Osteoblast (primary cell): ENCODE results near the gene FBL. TPM values are rescaled to one million over a fixed set of nuclear protein-coding genes. Genes with fewer than 3 reads are reported as not detected.

Experiments
- DNase-seq: peaks from one replicate; pipeline ENCODE4 v3.0.0; 2011; ENCODE audit warnings: low spot score, mixed read lengths; ENCODE audit not compliant: insufficient read length; ENCODE audit errors: missing footprints
- H2AFZ ChIP-seq: 2 replicates; pipeline ENCODE4 v1.6.0; 2011; ENCODE audit warnings: mild to moderate bottlenecking, low read length
- H3K27ac ChIP-seq: 2 replicates; pipeline ENCODE4 v1.5.1; 2011; ENCODE audit warnings: mild to moderate bottlenecking, low read depth, low read length, moderate library complexity
- H3K27me3 ChIP-seq: 2 replicates; pipeline ENCODE4 v1.6.0; 2012; ENCODE audit warnings: mild to moderate bottlenecking, control low read depth, inconsistent platforms, low read length, moderate library complexity; ENCODE audit not compliant: insufficient read depth
- H3K36me3 ChIP-seq: 2 replicates; pipeline ENCODE4 v1.5.1; 2011; ENCODE audit warnings: mild to moderate bottlenecking, low read length, control low read depth, moderate library complexity; ENCODE audit not compliant: insufficient read depth
- H3K4me1 ChIP-seq: 2 replicates; pipeline ENCODE4 v1.5.1; 2011; ENCODE audit warnings: mild to moderate bottlenecking, low read length, control low read depth, moderate library complexity; ENCODE audit not compliant: insufficient read depth
- H3K4me2 ChIP-seq: 2 replicates; pipeline ENCODE4 v1.6.0; 2011; ENCODE audit warnings: mild to moderate bottlenecking, low read length; ENCODE audit not compliant: insufficient read depth
- H3K4me3 ChIP-seq: fragments of 200-600 bp; sonication (generic); 3 replicates; pipeline ENCODE4 v1.5.1; 2012; ENCODE audit warnings: mild to moderate bottlenecking, low read length, inconsistent platforms; ENCODE audit not compliant: insufficient read depth
- H3K79me2 ChIP-seq: 2 replicates; pipeline ENCODE4 v1.6.0; 2012; ENCODE audit warnings: mild to moderate bottlenecking, low read length, control low read depth, inconsistent platforms; ENCODE audit not compliant: insufficient read depth
- H3K9me3 ChIP-seq: 2 replicates; pipeline ENCODE4 v1.5.1; 2011; ENCODE audit warnings: low read depth, low read length, control low read depth
- H4K20me1 ChIP-seq: 2 replicates; pipeline ENCODE4 v1.6.0; 2012; ENCODE audit warnings: mild to moderate bottlenecking, low read length, control low read depth; ENCODE audit not compliant: insufficient read depth
- total RNA-seq: library from RNA; depleted of rRNA; stranded (reverse); fragments of >200 nt; gene quantifications from 2 replicates; pipeline ENCODE4 v1.2.3, GENCODE V29; 2012
- TF ChIP-seq, protein P1 (sequence below): IDR thresholded peaks from 2 replicates; pipeline ENCODE4 v1.5.1; 2011; ENCODE audit warnings: mild to moderate bottlenecking, low read depth, low read length, moderate library complexity; ENCODE audit errors: extremely low read depth

Gene FBL
- total RNA-seq, 1 donor: 87.2 TPM

DNA sequence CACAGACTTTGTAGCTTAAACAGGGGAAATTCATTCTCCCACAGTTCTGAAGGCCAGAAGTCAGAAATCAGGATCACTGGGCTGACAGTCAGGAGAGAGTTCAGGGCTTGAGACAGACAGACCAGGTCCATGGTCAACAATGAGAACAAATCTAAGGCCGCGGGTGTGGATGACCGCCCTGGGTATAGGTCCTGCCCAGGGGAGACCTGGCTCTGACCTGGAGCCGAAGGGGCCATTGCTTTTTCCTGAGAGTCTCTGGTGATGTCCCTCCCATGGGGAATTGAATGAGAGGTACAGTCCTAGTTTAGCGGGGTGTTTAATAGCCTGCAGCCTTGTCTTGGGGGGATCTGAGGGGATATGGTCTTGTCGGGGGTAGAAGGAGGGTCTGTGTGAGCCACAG lies 25.2 kb upstream of the FBL start:
- Histone ChIP-seq H3K79me2 (no peaks in the 10 kb centered on the region), H4K20me1 (no peaks in the 10 kb centered on the region), H3K9me3 (no peaks in the 10 kb centered on the region), H3K27ac (no peak overlapping the region), H3K4me2 (no peak overlapping the region), H3K4me3 (no peak overlapping the region), H3K36me3 (no peaks in the 10 kb centered on the region), H2AFZ (no peak overlapping the region), H3K4me1 (no peaks in the 10 kb centered on the region), H3K27me3 (no peaks in the 10 kb centered on the region)
- DNase-seq: no peak
- TF ChIP-seq, protein P1, sequence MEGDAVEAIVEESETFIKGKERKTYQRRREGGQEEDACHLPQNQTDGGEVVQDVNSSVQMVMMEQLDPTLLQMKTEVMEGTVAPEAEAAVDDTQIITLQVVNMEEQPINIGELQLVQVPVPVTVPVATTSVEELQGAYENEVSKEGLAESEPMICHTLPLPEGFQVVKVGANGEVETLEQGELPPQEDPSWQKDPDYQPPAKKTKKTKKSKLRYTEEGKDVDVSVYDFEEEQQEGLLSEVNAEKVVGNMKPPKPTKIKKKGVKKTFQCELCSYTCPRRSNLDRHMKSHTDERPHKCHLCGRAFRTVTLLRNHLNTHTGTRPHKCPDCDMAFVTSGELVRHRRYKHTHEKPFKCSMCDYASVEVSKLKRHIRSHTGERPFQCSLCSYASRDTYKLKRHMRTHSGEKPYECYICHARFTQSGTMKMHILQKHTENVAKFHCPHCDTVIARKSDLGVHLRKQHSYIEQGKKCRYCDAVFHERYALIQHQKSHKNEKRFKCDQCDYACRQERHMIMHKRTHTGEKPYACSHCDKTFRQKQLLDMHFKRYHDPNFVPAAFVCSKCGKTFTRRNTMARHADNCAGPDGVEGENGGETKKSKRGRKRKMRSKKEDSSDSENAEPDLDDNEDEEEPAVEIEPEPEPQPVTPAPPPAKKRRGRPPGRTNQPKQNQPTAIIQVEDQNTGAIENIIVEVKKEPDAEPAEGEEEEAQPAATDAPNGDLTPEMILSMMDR: no peak

DNA sequence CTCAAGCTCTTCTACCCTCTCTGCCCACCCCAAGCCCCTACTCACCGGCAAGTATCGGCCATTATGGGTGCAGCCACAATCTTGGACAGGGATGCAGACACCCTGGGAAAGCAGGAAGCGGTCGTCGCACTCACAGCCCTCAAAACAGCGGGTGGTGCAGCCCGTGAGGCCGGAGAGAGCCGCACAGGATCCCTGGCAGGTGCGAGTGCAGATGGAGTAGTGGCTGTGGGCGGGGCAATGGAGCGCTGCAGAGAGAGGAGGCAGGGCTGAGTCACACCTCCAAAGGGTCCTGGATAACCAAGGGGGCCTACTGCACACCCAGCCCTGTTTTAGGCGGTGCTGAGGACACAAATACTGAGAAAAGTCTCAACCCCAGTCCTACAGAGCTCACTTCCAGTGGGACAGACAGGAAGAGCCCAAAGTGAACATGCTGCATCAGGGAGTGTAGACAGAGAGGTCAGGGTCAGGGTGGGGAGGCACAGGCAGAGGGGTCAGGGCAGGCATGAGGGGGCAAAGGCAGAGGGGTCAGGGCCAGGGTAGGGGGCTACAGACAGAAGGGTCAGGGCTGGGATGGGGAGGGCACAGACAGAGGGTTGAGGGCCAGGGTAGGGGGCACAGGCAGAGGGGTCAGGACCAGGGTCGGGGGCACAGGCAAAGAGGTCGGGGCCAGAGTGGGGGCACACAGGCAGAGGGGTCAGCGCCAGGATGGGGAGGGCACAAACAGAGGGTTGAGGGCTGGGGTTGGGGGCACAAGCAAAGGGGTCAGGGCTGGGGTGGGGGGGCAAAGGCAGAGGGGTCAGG lies 24.2 kb upstream of the FBL start:
- H3K27me3 ChIP-seq: no peaks in the 10 kb centered on the region
- TF ChIP-seq, protein P1: no peak

DNA sequence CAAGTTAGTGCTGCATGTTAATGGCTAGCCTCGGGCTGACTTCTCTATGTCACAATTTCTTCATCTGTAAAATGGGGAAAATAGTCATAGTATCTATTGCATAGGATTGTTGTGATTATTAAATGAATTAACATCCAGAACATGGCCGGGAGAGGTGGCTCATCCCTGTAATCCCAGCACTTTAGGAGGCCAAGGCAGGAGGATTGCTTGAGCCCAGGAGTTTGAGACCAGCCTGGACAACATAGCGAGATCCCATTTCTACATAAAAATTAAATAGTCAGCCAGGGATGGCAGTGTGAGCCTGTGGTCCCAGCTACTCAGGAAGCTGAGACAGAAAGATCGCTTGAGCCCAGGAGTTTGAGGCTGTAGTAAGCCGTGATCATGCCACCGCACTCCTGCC lies 21.8 kb upstream of the FBL start:
- no peaks in the 10 kb centered on the region for H3K27me3 ChIP-seq
- no peak for DNase-seq
- H4K20me1 ChIP-seq: no peaks in the 10 kb centered on the region
- no peak overlapping the region for H3K27ac ChIP-seq
- H3K9me3 ChIP-seq: no peaks in the 10 kb centered on the region
- H3K4me2 ChIP-seq: no peak overlapping the region
- TF ChIP-seq, protein P1: no peak
- no peak overlapping the region for H3K4me3 ChIP-seq
- no peaks in the 10 kb centered on the region for H3K36me3 ChIP-seq
- no peaks in the 10 kb centered on the region for H3K79me2 ChIP-seq
- H2AFZ ChIP-seq: no peak overlapping the region
- no peaks in the 10 kb centered on the region for H3K4me1 ChIP-seq

More for the DNA sequence above, 24.2 kb upstream of the FBL start:
- H3K27ac ChIP-seq: no peak overlapping the region
- no peaks in the 10 kb centered on the region for H3K79me2 ChIP-seq
- H4K20me1 ChIP-seq: no peaks in the 10 kb centered on the region
- peak; percentile 87 for DNase-seq
- H2AFZ ChIP-seq: no peak overlapping the region
- H3K4me2 ChIP-seq: no peak overlapping the region
- H3K36me3 ChIP-seq: no peaks in the 10 kb centered on the region
- H3K4me1 ChIP-seq: no peaks in the 10 kb centered on the region
- no peak overlapping the region for H3K4me3 ChIP-seq
- H3K9me3 ChIP-seq: no peaks in the 10 kb centered on the region

DNA sequence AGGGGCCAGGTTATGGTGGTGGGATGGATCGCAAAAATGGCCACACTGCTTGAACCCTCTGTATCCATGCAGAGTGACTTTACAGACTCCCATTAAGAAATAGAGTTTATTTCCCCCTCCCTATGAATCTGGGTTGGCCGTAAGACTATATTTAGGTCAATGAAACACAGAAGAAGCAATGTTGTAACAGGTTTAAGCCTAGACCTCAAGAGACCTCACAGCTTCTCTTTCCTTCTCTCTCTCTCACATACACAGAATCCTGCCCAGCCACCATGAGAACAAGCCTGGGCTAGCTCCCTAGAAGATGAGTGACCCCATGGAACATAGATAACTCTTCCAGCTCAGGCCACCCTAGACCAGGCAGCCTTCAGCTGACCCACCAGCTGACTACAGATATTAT lies 21.0 kb upstream of the FBL start:
- Histone ChIP-seq H3K9me3 (no peaks in the 10 kb centered on the region), H3K27ac (no peak overlapping the region), H3K4me2 (no peak overlapping the region), H3K4me3 (no peak overlapping the region), H3K4me1 (no peaks in the 10 kb centered on the region), H3K79me2 (no peaks in the 10 kb centered on the region), H2AFZ (no peak overlapping the region), H3K27me3 (no peaks in the 10 kb centered on the region), H4K20me1 (no peaks in the 10 kb centered on the region), H3K36me3 (no peaks in the 10 kb centered on the region)
- TF ChIP-seq, protein P1: no peak
- no peak for DNase-seq
